ENCODE measurements around the gene KLK1. TPM values are rescaled to one million over a fixed set of nuclear protein-coding genes. Genes with fewer than 3 reads are reported as not detected.
"Not testable (repeated sequence)": the region's sequence is repeated elsewhere in the genome, so short reads cannot be mapped to it uniquely, and the experiment has no call there.

KLK1 gene
- total and polyA plus RNA-seq, 2 donors = 0.39 TPM; not detected in 1

- no peak for DNase-seq (ENCODE audit: extremely low spot score)
- WGBS = 6% methylated on average over 52 of the region's 52 CpGs
- no peak overlapping the region for H3K4me3 ChIP-seq (ENCODE audit: low read depth, low read length)
Observed at GRCh38 chr19:50817941-50818858, 5.4 kb downstream of the KLK1 start.

DNA sequence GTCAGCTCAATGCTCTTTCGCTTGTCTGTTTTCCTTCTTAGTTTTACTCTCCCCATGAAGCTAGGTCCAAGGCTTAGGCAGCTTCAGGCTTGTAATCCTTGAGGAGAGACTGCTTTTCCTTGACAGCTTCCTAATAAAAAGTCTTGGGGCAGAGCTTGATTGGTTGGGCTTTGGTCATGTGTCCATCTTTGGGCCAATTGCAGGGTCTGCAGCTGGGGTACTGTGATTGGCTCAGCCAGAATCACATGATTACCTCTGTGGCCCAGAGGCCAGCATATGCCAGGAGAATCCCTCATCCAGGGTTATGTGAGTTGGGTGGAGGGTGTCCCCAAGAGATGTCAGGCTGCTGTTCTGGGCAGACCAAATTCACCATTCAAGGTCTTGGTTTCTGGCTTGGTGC is 8.1 kb downstream of the KLK1 start:
- 78% methylated on average over 1 of the region's 1 CpG for WGBS
- Histone ChIP-seq H3K27ac (ENCODE audit: low read depth) (no peak overlapping the region), H3K4me1 (ENCODE audit: insufficient read depth) (no peaks in the 10 kb centered on the region), H3K4me3 (ENCODE audit: low read depth, low read length) (no peak overlapping the region), H3K36me3 (ENCODE audit: insufficient read depth) (no peaks in the 10 kb centered on the region)
- no peak for DNase-seq (ENCODE audit: extremely low spot score)

More at GRCh38 chr19:50817941-50818858, 5.4 kb downstream of the KLK1 start:
- no peaks in the 10 kb centered on the region for H3K4me1 ChIP-seq (ENCODE audit: insufficient read depth)
- no peak overlapping the region for H3K27ac ChIP-seq (ENCODE audit: low read depth)
- H3K36me3 ChIP-seq (ENCODE audit: insufficient read depth) = no peaks in the 10 kb centered on the region

- Histone ChIP-seq H3K27ac (ENCODE audit: low read depth) (no peak overlapping the region), H3K4me3 (ENCODE audit: low read depth, low read length) (no peak overlapping the region), H3K36me3 (ENCODE audit: insufficient read depth) (no peaks in the 10 kb centered on the region), H3K4me1 (ENCODE audit: insufficient read depth) (no peaks in the 10 kb centered on the region)
- no peak for DNase-seq (ENCODE audit: extremely low spot score)
- WGBS = 74% methylated on average over 5 of the region's 5 CpGs
Observed at GRCh38 chr19:50814883-50815282, 8.7 kb downstream of the KLK1 start.

- no peak for DNase-seq (ENCODE audit: extremely low spot score)
- 65% methylated on average over 3 of the region's 3 CpGs for WGBS
- Histone ChIP-seq H3K27ac (ENCODE audit: low read depth) (no peak overlapping the region), H3K36me3 (ENCODE audit: insufficient read depth) (no peaks in the 10 kb centered on the region), H3K4me1 (ENCODE audit: insufficient read depth) (no peaks in the 10 kb centered on the region), H3K4me3 (ENCODE audit: low read depth, low read length) (no peak overlapping the region)
Observed at GRCh38 chr19:50812474-50812873, 11.1 kb downstream of the KLK1 start.

DNA sequence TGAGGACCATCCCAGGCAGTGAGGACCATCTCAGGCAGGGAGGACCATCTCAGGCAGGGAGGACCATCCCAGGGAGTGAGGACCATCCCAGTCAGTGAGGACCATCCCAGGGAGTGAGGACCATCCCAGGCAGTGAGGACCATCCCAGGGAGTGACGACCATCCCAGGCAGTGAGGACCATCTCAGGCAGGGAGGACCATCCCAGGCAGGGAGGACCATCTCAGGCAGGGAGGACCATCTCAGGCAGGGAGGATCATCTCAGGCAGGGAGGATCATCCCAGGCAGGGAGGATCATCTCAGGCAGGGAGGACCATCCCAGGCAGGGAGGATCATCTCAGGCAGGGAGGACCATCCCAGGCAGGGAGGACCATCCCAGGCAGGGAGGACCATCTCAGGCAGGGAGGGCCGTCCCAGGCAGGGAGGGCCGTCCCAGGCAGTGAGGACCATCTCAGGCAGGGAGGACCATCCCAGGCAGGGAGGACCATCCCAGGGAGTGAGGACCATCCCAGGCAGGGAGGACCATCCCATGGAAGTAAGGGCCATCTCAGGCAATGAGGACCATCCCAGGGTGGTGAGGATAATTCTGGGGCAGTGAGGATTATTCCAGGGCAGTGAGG is 11.9 kb downstream of the KLK1 start:
- not testable (repeated sequence) for DNase-seq (ENCODE audit: extremely low spot score); H3K27ac ChIP-seq (ENCODE audit: low read depth); H3K4me3 ChIP-seq (ENCODE audit: low read depth, low read length); H3K36me3 ChIP-seq (ENCODE audit: insufficient read depth); H3K4me1 ChIP-seq (ENCODE audit: insufficient read depth)
- 81% methylated on average over 3 of the region's 3 CpGs for WGBS

GRCh38 chr19:50808856-50809255 is 14.7 kb downstream of the KLK1 start:
- Histone ChIP-seq H3K36me3 (ENCODE audit: insufficient read depth) (no peaks in the 10 kb centered on the region), H3K4me1 (ENCODE audit: insufficient read depth) (no peaks in the 10 kb centered on the region), H3K27ac (ENCODE audit: low read depth) (no peak overlapping the region), H3K4me3 (ENCODE audit: low read depth, low read length) (no peak overlapping the region)
- 62% methylated on average over 1 of the region's 1 CpG for WGBS
- no peak for DNase-seq (ENCODE audit: extremely low spot score)

DNA sequence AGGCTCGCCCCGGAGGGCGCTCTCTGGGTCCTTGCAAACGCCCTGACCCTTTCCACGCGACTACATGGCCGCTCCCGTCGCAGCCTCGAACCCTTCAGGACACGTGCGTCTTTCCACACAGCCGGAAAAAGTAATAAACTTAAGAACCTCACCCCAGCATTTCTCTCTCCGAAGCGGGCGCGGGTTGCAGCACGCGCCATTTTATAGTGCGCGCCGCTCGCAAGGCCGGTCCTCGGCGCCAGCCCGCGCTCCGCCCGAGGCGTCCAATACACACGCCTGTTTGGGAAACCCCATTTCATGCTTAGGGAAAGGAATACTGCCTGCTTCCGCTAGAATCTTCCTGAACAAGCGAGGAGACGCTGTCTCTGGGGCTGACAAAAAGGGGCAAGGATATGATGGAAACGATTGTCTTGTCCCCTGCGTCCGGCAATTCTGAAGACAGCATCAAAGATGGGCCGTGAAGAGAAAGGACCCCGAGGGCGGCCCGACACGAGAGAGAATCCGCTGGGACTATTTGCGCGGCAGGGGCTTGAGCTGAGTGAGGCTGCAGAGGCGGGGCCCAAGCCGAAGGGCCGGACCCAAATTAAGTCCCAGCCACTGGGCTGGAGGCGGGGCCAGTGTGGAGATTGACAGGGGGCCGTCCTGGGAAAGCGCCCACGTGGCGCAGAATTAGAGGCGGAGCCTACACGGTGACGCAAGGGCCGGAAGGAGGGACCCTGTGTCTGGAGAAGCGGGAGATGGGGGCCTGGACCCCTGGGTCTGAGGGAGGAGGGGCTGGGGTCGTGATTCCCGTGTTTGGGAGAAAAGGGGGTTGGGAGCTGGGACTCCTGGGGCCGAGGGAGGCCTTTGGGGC is 18.9 kb downstream of the KLK1 start:
- H3K4me3 ChIP-seq (ENCODE audit: low read depth, low read length) = peak overlapping the region; percentile 85
- no peaks in the 10 kb centered on the region for H3K4me1 ChIP-seq (ENCODE audit: insufficient read depth)
- H3K27ac ChIP-seq (ENCODE audit: low read depth) = peak overlapping the region; percentile 97
- WGBS = under 1% methylated on average over 62 of the region's 62 CpGs
- peak; percentile 98 for DNase-seq (ENCODE audit: extremely low spot score)
- H3K36me3 ChIP-seq (ENCODE audit: insufficient read depth) = no peaks in the 10 kb centered on the region

GRCh38 chr19:50803633-50804419 is 19.8 kb downstream of the KLK1 start:
- Histone ChIP-seq H3K4me3 (ENCODE audit: low read depth, low read length) (peak overlapping the region; percentile 85), H3K27ac (ENCODE audit: low read depth) (peak overlapping the region; percentile 97), H3K4me1 (ENCODE audit: insufficient read depth) (no peaks in the 10 kb centered on the region), H3K36me3 (ENCODE audit: insufficient read depth) (no peaks in the 10 kb centered on the region)
- no peak for DNase-seq (ENCODE audit: extremely low spot score)
- under 1% methylated on average over 40 of the region's 40 CpGs for WGBS

GRCh38 chr19:50801107-50801506 is 22.5 kb downstream of the KLK1 start:
- DNase-seq (ENCODE audit: extremely low spot score) = no peak
- Histone ChIP-seq H3K4me3 (ENCODE audit: low read depth, low read length) (no peak overlapping the region), H3K27ac (ENCODE audit: low read depth) (no peak overlapping the region), H3K4me1 (ENCODE audit: insufficient read depth) (no peaks in the 10 kb centered on the region), H3K36me3 (ENCODE audit: insufficient read depth) (no peaks in the 10 kb centered on the region)
- WGBS = 82% methylated on average over 8 of the region's 8 CpGs

DNA sequence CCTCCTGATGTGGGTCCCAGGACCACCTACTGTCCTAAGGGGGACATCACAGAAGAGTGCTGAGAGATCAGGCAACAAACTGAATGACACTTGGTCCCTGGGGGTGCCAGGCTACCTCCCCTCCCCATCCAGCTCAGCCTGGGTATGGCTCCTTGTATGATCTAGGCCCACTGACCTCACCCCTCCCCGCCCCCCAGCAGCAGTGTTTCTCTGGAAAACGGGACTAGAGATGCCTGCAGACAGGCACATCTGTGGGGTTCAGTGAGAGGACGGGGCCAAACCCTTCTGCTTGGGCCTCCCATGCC is 24.1 kb downstream of the KLK1 start:
- no peaks in the 10 kb centered on the region for H3K4me1 ChIP-seq (ENCODE audit: insufficient read depth)
- WGBS = 77% methylated on average over 3 of the region's 3 CpGs
- no peak overlapping the region for H3K4me3 ChIP-seq (ENCODE audit: low read depth, low read length)
- no peak overlapping the region for H3K27ac ChIP-seq (ENCODE audit: low read depth)
- DNase-seq (ENCODE audit: extremely low spot score) = no peak
- no peaks in the 10 kb centered on the region for H3K36me3 ChIP-seq (ENCODE audit: insufficient read depth)

DNA sequence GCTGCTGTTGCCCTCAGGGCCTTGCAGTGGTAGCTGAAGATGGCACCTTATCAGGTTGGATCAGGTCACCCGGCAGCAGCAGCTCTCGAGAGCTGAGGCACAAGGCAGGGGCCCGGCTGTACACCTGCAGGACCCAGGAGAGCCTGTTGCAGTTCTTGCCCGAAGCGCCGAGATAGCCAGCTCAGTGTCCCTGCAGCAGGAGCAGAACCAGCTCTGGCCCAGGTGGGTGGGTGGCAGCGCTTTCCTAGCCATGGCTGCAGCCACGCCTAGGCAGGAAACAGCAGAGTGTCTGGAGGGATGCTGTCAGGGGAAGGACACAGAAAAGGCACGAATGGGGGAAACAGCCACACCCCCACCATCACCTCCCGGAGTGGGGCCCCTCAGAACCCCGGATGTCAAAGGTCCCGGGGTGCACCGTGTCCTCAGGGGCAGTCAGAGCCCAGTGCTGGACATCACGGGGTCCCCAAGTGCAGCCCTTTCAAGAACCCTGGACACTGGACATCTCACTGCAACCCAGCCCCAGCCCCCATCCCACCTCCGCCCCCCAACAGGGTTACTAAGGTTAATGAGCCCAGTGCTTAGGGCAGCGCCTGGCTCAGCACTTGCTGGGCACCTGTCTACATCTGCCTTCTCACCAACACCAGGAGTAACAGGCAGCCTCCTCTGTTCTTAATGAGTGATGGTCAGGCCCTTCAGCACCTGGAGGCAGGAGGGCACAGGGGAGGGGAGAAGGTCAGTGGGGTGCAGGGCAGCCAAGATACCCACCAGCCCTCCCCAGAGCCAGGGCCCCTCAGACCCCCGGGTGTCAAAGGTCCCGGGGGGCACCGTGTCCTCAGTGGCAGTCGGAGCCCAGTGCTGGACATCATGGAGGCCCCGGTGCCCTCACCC is 24.7 kb downstream of the KLK1 start:
- 90% methylated on average over 21 of the region's 21 CpGs for WGBS
- no peaks in the 10 kb centered on the region for H3K36me3 ChIP-seq (ENCODE audit: insufficient read depth)

GRCh38 chr19:50797781-50798658 is 25.6 kb downstream of the KLK1 start:
- Histone ChIP-seq H3K4me1 (ENCODE audit: insufficient read depth) (no peaks in the 10 kb centered on the region), H3K36me3 (ENCODE audit: insufficient read depth) (no peaks in the 10 kb centered on the region), H3K4me3 (ENCODE audit: low read depth, low read length) (no peak overlapping the region), H3K27ac (ENCODE audit: low read depth) (no peak overlapping the region)
- 83% methylated on average over 18 of the region's 18 CpGs for WGBS
- DNase-seq (ENCODE audit: extremely low spot score) = no peak

More for the DNA sequence above, 24.7 kb downstream of the KLK1 start:
- no peak overlapping the region for H3K27ac ChIP-seq (ENCODE audit: low read depth)
- H3K4me3 ChIP-seq (ENCODE audit: low read depth, low read length) = no peak overlapping the region
- H3K4me1 ChIP-seq (ENCODE audit: insufficient read depth) = no peaks in the 10 kb centered on the region
- no peak for DNase-seq (ENCODE audit: extremely low spot score)
